Stimulated activated CD4-positive, alpha-beta T cell treated with anti-CD3 and anti-CD28 coated beads, Interleukin-4, amount 100 ng/mL, for 1 hour (primary cell): Measurements from ENCODE around the gene ADGB.

Experiments
- DNase-seq: peaks from one replicate; pipeline ENCODE4 v3.0.0-alpha.2; 2020

Gene ADGB

GRCh38 chr6:146635165-146635564, 36.4 kb downstream of the ADGB start:
- no peak for DNase-seq

GRCh38 chr6:146636481-146636880, 37.7 kb downstream of the ADGB start:
- DNase-seq, result no peak

- DNase-seq, result no peak
Observed at GRCh38 chr6:146642921-146643320, 44.1 kb downstream of the ADGB start.

- DNase-seq, result no peak
Observed at GRCh38 chr6:146650799-146651481, 52.2 kb downstream of the ADGB start.

GRCh38 chr6:146651482-146651863, 52.7 kb downstream of the ADGB start:
- no peak for DNase-seq

- DNase-seq, result no peak
Observed at GRCh38 chr6:146657432-146657831, 58.7 kb downstream of the ADGB start.

GRCh38 chr6:146664871-146665360, 66.1 kb downstream of the ADGB start:
- DNase-seq, result no peak

GRCh38 chr6:146666909-146667308, 68.1 kb downstream of the ADGB start:
- no peak for DNase-seq

- DNase-seq, result no peak
Observed at GRCh38 chr6:146670161-146670560, 71.4 kb downstream of the ADGB start.

GRCh38 chr6:146673069-146673468, 74.3 kb downstream of the ADGB start:
- no peak for DNase-seq

- no peak for DNase-seq
Observed at GRCh38 chr6:146679386-146679785, 80.6 kb downstream of the ADGB start.

GRCh38 chr6:146682919-146683318, 84.1 kb downstream of the ADGB start:
- DNase-seq, result no peak

- DNase-seq, result no peak
Observed at GRCh38 chr6:146689806-146690205, 91.0 kb downstream of the ADGB start.

GRCh38 chr6:146693342-146693741, 94.6 kb downstream of the ADGB start:
- DNase-seq, result no peak

GRCh38 chr6:146697921-146698320, 99.1 kb downstream of the ADGB start:
- no peak for DNase-seq

GRCh38 chr6:146700078-146700686, 101.4 kb downstream of the ADGB start:
- no peak for DNase-seq

- no peak for DNase-seq
Observed at GRCh38 chr6:146701632-146702031, 102.9 kb downstream of the ADGB start.

- no peak for DNase-seq
Observed at GRCh38 chr6:146709036-146709622, 110.4 kb downstream of the ADGB start.

GRCh38 chr6:146719387-146719786, 120.6 kb downstream of the ADGB start:
- DNase-seq, result no peak

GRCh38 chr6:146739696-146740095, 140.9 kb downstream of the ADGB start:
- DNase-seq, result no peak

GRCh38 chr6:146741609-146742008, 142.8 kb downstream of the ADGB start:
- DNase-seq, result no peak

GRCh38 chr6:146753306-146753705, 154.5 kb downstream of the ADGB start:
- no peak for DNase-seq

- DNase-seq, result no peak
Observed at GRCh38 chr6:146767632-146768031, 168.9 kb downstream of the ADGB start.

GRCh38 chr6:146768722-146769121, 169.9 kb downstream of the ADGB start:
- DNase-seq, result no peak
